ENCODE results near the gene BTLA. TPM values are rescaled to one million over a fixed set of nuclear protein-coding genes. Genes with fewer than 3 reads are reported as not detected.

The BTLA gene
- total RNA-seq, 1 donor from 2014 or later, result 0.86 TPM

GRCh38 chr3:112472691-112473090, 26.6 kb downstream of the BTLA start:
- no peaks in the 10 kb centered on the region for H3K27me3 ChIP-seq (ENCODE audit: low read depth)
- peaks cover 21% of the 10 kb centered on the region for H3K4me1 ChIP-seq
- H3K4me3 ChIP-seq, result no peak overlapping the region
- TF ChIP-seq CTCF (IDR thresholded peaks at IDR 0.05), result no peak
- DNase-seq, result no peak
- ATAC-seq, result no peak
- no peak overlapping the region for H3K27ac ChIP-seq
- intact Hi-C loops (cut with DNase I), result no loop called here
- H3K9me3 ChIP-seq, result no peaks in the 10 kb centered on the region
- no peaks in the 10 kb centered on the region for H3K36me3 ChIP-seq

GRCh38 chr3:112471596-112472325, 27.5 kb downstream of the BTLA start:
- no peak overlapping the region for H3K27ac ChIP-seq
- no peak for TF ChIP-seq CTCF (IDR thresholded peaks at IDR 0.05)
- ATAC-seq (no peak), DNase-seq (no peak)
- H3K9me3 ChIP-seq, result no peaks in the 10 kb centered on the region
- intact Hi-C loops (cut with DNase I), result no loop called here
- H3K4me3 ChIP-seq, result no peak overlapping the region
- no peaks in the 10 kb centered on the region for H3K27me3 ChIP-seq (ENCODE audit: low read depth)
- H3K36me3 ChIP-seq, result no peaks in the 10 kb centered on the region
- peaks cover 21% of the 10 kb centered on the region for H3K4me1 ChIP-seq

GRCh38 chr3:112470788-112471187, 28.5 kb downstream of the BTLA start:
- Histone ChIP-seq H3K27ac (no peak overlapping the region), H3K4me1 (peaks cover 21% of the 10 kb centered on the region), H3K9me3 (no peaks in the 10 kb centered on the region), H3K36me3 (no peaks in the 10 kb centered on the region), H3K27me3 (ENCODE audit: low read depth) (no peaks in the 10 kb centered on the region), H3K4me3 (no peak overlapping the region)
- no peak for TF ChIP-seq CTCF (IDR thresholded peaks at IDR 0.05)
- ATAC-seq (no peak), DNase-seq (no peak)
- intact Hi-C loops (cut with DNase I), result no loop called here

GRCh38 chr3:112469671-112470070, 29.6 kb downstream of the BTLA start:
- H3K27me3 ChIP-seq (ENCODE audit: low read depth), result no peaks in the 10 kb centered on the region
- no peak overlapping the region for H3K4me3 ChIP-seq
- H3K27ac ChIP-seq, result no peak overlapping the region
- no peak for TF ChIP-seq CTCF (IDR thresholded peaks at IDR 0.05)
- ATAC-seq, result no peak
- no peaks in the 10 kb centered on the region for H3K36me3 ChIP-seq
- no peak for DNase-seq
- intact Hi-C loops (cut with DNase I), result no loop called here
- no peaks in the 10 kb centered on the region for H3K9me3 ChIP-seq
- H3K4me1 ChIP-seq, result peaks cover 25% of the 10 kb centered on the region

- Histone ChIP-seq H3K4me3 (no peak overlapping the region), H3K9me3 (no peaks in the 10 kb centered on the region), H3K36me3 (no peaks in the 10 kb centered on the region), H3K27ac (no peak overlapping the region), H3K4me1 (peaks cover 22% of the 10 kb centered on the region), H3K27me3 (ENCODE audit: low read depth) (no peaks in the 10 kb centered on the region)
- no peak for ATAC-seq
- intact Hi-C loops (cut with DNase I), result no loop called here
- TF ChIP-seq CTCF (IDR thresholded peaks at IDR 0.05), result no peak
- DNase-seq, result no peak
Observed at GRCh38 chr3:112467539-112467938, 31.7 kb downstream of the BTLA start.
